Stomach (tissue), 9 donors: ENCODE measurements around the gene CD53. TPM values are rescaled to one million over a fixed set of nuclear protein-coding genes. Genes with fewer than 3 reads are reported as not detected.

Experiments
- DNase-seq, 2 donors: peaks; one replicate each; pipeline versions ENCODE4 v3.0.0 to v3.0.0-alpha.2; 2013 to 2019
- H3K27ac ChIP-seq, 5 donors: fragments of 200-600 bp in 4 of 5; sonication (generic) in 4 of 5; one replicate each; pipeline ENCODE4 v1.5.1; 2013 to 2019; ENCODE audit warnings: mild to moderate bottlenecking in 1 of 5, moderate library complexity in 1 of 5
- H3K27me3 ChIP-seq, 3 donors: fragments of 200-600 bp; sonication (generic); one replicate each; pipeline ENCODE4 v1.5.1; 2017 to 2019; ENCODE audit warnings: mixed run types in 1 of 3
- H3K36me3 ChIP-seq, 4 donors: fragments of 200-600 bp; sonication (generic); 1 replicate in 3 of 4; 2 replicates in 1 of 4; pipeline ENCODE4 v1.5.1; 2016 to 2019
- H3K4me1 ChIP-seq, 4 donors: fragments of 200-600 bp; sonication (generic); one replicate each; pipeline ENCODE4 v1.5.1; 2016 to 2019
- H3K4me3 ChIP-seq, 4 donors: fragments of 200-600 bp; sonication (generic) in 3 of 4; one replicate each; pipeline ENCODE4 v1.5.1; 2016 to 2019; ENCODE audit warnings: mild to moderate bottlenecking in 1 of 4
- H3K9me3 ChIP-seq, 4 donors: fragments of 200-600 bp; sonication (generic); one replicate each; pipeline ENCODE4 v1.5.1; 2016 to 2019
- EP300 ChIP-seq: sonication (generic); formaldehyde crosslinking; IDR thresholded peaks from one replicate; pipeline ENCODE4 v1.6.1; 2017; ENCODE audit warnings: antibody characterized with exemption
- POLR2A ChIP-seq, 4 donors: fragments of 450-650 bp; IDR thresholded peaks; one replicate each; pipeline ENCODE4 v1.6.1; 2016; ENCODE audit warnings: antibody characterized with exemption in 4 of 4, control low read depth in 2 of 4, mild to moderate bottlenecking in 1 of 4, moderate library complexity in 1 of 4
- POLR2AphosphoS5 ChIP-seq, 3 donors: sonication (generic); formaldehyde crosslinking; IDR thresholded peaks; one replicate each; pipeline ENCODE4 v1.6.1; 2016; ENCODE audit warnings: antibody characterized with exemption in 3 of 3
- WGBS, 5 donors: extraction: QIAGEN DNeasy Blood & Tissue Kit in 3 of 5; methylation state at CpG; one replicate each; pipeline versions ENCODE4 v1.1.5 to v1.1.7; 2013 to 2018; 5-methylcytosine and 5-hydroxymethylcytosine counted together
- intact Hi-C: fragments of 100-400 bp; cut with DNase I; formaldehyde crosslinking; loops from one replicate; pipeline ENCODE4 v1.15.1; 2023; ENCODE audit warnings: low total_unique reads
- polyA plus RNA-seq, 3 donors: library from polyadenylated mRNA; stranded (reverse); fragments of 200-250 nt; gene quantifications; one replicate each; pipeline ENCODE4 v1.2.3, GENCODE V29; 2013
- total RNA-seq, 5 donors: library from RNA; depleted of rRNA; stranded (reverse); fragments of >200 nt; gene quantifications; one replicate each; pipeline versions ENCODE4 v1.1.0 to v1.2.3, GENCODE V29; 2014 to 2016
- TF ChIP-seq, protein P1 (sequence below), 7 experiments: fragments of 450-650 bp in 4 of 7; fragments of 200-600 bp in 3 of 7; sonication (generic) in 3 of 7; IDR thresholded peaks; one replicate each; pipeline ENCODE4 v1.5.1; 2016 to 2019; ENCODE audit warnings: antibody characterized with exemption in 7 of 7, control low read depth in 2 of 7, mild to moderate bottlenecking in 1 of 7
- donor health status: healthy with polysubstance abuse.
- donor health status: Bipolar disorder and iron deficiency.
- donor health status: healthy.

The CD53 gene
- total and polyA plus RNA-seq, 8 donors: 3.1 to 70.6 (median 23.0) TPM; not detected in 1

DNA sequence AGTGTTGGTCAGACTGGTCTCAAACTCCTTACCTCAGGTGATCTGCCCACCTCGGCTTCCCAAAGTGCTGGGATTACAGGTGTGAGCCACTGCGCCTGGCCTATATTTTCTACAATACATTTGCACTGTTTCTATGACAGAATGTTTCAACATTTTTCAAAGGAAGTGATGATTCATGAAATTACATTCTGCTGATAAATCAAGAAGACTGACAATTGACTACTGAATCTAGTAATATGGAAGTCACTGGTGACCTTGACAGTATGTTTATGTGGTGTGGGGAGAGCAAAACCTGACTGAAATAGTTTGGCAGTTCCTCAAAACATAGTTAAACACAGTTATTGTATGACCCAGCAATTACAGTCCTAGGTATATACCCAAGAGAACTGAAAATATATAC lies 72.7 kb downstream of the CD53 start:
- Histone ChIP-seq H3K4me3 (no peak overlapping the region), H3K36me3 (peaks cover 0 to 48% (median 33%) of the 10 kb centered on the region in 4 donors), H3K4me1 (no peaks in the 10 kb centered on the region), H3K9me3 (peaks cover 0 to 4% (median 2%) of the 10 kb centered on the region in 4 donors), H3K27me3 (no peaks in the 10 kb centered on the region), H3K27ac (no peak overlapping the region)
- TF ChIP-seq POLR2AphosphoS5 (IDR thresholded peaks at IDR 0.05): no peak
- TF ChIP-seq POLR2A (IDR thresholded peaks at IDR 0.05): no peak
- TF ChIP-seq EP300: no peak
- TF ChIP-seq, protein P1, sequence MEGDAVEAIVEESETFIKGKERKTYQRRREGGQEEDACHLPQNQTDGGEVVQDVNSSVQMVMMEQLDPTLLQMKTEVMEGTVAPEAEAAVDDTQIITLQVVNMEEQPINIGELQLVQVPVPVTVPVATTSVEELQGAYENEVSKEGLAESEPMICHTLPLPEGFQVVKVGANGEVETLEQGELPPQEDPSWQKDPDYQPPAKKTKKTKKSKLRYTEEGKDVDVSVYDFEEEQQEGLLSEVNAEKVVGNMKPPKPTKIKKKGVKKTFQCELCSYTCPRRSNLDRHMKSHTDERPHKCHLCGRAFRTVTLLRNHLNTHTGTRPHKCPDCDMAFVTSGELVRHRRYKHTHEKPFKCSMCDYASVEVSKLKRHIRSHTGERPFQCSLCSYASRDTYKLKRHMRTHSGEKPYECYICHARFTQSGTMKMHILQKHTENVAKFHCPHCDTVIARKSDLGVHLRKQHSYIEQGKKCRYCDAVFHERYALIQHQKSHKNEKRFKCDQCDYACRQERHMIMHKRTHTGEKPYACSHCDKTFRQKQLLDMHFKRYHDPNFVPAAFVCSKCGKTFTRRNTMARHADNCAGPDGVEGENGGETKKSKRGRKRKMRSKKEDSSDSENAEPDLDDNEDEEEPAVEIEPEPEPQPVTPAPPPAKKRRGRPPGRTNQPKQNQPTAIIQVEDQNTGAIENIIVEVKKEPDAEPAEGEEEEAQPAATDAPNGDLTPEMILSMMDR (IDR thresholded peaks at IDR 0.05): no peak
- WGBS, 5 donors: 97 to 100% (median 100%) methylated on average over 2 of the region's 2 CpGs
- intact Hi-C loops: no loop called here
- DNase-seq: no peak

DNA sequence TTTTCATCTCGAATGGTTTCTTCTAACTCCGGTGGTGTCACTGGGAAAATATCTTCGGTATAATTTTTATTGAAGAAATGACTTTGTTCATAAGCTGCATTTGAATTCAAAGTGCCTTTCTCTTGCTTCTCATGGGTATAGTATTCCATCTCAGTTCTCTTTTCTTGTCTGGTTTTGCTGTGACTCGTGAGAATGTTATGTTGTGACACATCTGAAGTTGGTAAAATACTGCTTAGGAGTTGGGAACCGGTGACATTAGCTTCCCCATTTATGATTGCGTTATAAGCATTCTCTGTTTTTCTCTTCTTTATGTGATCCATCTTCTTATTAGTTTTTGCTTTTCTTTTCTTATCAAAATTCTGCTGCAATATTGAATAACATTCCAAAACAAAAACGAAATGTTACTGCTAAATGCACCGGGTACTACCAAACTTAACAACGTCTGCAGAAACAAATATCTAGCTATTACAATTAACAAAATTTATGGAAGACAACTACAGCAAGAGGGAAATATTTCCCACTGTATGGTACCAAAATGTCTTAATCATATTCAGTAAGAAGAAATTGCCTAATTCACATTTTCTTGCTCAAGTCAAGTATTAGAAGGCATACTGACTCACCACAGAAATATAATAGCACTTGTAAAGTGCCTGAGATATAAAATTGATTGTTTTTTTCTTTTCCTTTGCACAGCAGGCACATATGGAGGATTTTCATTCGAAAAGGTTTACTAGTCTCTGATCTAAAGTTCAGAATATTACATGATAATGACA lies 75.3 kb downstream of the CD53 start:
- Histone ChIP-seq H3K27ac (no peak overlapping the region), H3K4me1 (no peaks in the 10 kb centered on the region), H3K27me3 (no peaks in the 10 kb centered on the region), H3K9me3 (peaks cover 0 to 19% (median 6%) of the 10 kb centered on the region in 4 donors), H3K36me3 (peaks cover 5 to 69% (median 53%) of the 10 kb centered on the region in 4 donors), H3K4me3 (no peak overlapping the region)
- intact Hi-C loops: no loop called here
- 94 to 97% (median 95%) methylated on average over 10 of the region's 10 CpGs for WGBS, 5 donors
- TF ChIP-seq POLR2AphosphoS5 (IDR thresholded peaks at IDR 0.05): no peak
- TF ChIP-seq POLR2A (IDR thresholded peaks at IDR 0.05): no peak
- TF ChIP-seq, protein P1 (IDR thresholded peaks at IDR 0.05): no peak
- TF ChIP-seq EP300: no peak
- DNase-seq: no peak

Other genes with a start within 250 kb of the CD53 start
- gene KCNA3, start 198.2 kb upstream of the CD53 start, total RNA-seq: 10 to 100 TPM in 1 of 5 donors, 1 to 10 TPM in 1, under 1 TPM in 2, not detected in 1; 0.73 to 11.9 (median 3.3) TPM
- gene KCNA3, start 198.2 kb upstream of the CD53 start, polyA plus RNA-seq: not detected
- 10 to 100 TPM in 1 of 5 donors, 1 to 10 TPM in 4; 2.0 to 22.8 (median 5.5) TPM for gene LRIF1, start 90.8 kb downstream of the CD53 start, total RNA-seq
- 1 to 10 TPM; 5.3 to 6.9 (median 5.9) TPM for gene LRIF1, start 90.8 kb downstream of the CD53 start, polyA plus RNA-seq